DND-41 (cell line): Measurements from ENCODE around the gene RNU5D-1.

Source experiments
- EZH2 ChIP-seq: IDR thresholded peaks from 3 replicates; pipeline ENCODE4 v1.6.1; 2012; ENCODE audit warnings: borderline replicate concordance, low read depth, mild to moderate bottlenecking, moderate library complexity, low read length, inconsistent platforms; ENCODE audit not compliant: severe bottlenecking
- TF ChIP-seq, protein P1 (sequence below): IDR thresholded peaks from 2 replicates; pipeline ENCODE4 v1.5.1; 2012; ENCODE audit warnings: borderline replicate concordance, low read length, moderate library complexity, mild to moderate bottlenecking; ENCODE audit not compliant: poor library complexity, severe bottlenecking; ENCODE audit errors: extremely low read depth

DNA sequence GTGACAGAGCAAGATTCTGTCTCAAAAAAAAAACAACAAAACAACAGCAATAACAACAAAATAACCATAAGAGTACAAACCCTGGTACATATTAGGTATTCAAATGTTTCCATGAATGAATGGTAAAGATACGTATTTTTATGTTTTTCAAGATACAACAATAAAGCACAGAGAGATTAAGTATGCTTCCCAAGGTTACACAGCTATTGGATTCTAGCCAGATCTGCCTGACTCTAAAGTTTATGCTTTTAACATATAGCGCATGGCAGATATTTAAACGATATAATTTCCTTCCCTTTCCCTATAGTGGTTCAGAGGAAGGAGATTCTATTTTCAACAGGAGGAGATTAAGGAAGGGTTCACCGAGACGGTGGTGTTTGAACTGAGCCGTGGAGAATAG lies 25.5 kb downstream of the RNU5D-1 start:
- TF ChIP-seq, protein P1, sequence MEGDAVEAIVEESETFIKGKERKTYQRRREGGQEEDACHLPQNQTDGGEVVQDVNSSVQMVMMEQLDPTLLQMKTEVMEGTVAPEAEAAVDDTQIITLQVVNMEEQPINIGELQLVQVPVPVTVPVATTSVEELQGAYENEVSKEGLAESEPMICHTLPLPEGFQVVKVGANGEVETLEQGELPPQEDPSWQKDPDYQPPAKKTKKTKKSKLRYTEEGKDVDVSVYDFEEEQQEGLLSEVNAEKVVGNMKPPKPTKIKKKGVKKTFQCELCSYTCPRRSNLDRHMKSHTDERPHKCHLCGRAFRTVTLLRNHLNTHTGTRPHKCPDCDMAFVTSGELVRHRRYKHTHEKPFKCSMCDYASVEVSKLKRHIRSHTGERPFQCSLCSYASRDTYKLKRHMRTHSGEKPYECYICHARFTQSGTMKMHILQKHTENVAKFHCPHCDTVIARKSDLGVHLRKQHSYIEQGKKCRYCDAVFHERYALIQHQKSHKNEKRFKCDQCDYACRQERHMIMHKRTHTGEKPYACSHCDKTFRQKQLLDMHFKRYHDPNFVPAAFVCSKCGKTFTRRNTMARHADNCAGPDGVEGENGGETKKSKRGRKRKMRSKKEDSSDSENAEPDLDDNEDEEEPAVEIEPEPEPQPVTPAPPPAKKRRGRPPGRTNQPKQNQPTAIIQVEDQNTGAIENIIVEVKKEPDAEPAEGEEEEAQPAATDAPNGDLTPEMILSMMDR, result no peak
- no peak for TF ChIP-seq EZH2
